Stimulated activated CD4-positive, alpha-beta T cell treated with anti-CD3 and anti-CD28 coated beads, Interleukin-2, amount 100 ng/mL, for 4 hours (primary cell): ENCODE data around the gene SMS.
"Not testable (repeated sequence)": the region's sequence is repeated elsewhere in the genome, so short reads cannot be mapped to it uniquely, and the experiment has no call there.

ENCODE experiments used
- DNase-seq: peaks from one replicate; pipeline ENCODE4 v3.0.0-alpha.2; 2020; ENCODE audit warnings: low read depth

Gene SMS

GRCh38 chrX:21952624-21953023, 12.1 kb downstream of the SMS start:
- DNase-seq, result no peak

GRCh38 chrX:21953195-21953830, 12.8 kb downstream of the SMS start:
- not testable (repeated sequence) for DNase-seq

- DNase-seq, result no peak
Measured at GRCh38 chrX:21955403-21956189, 15.1 kb downstream of the SMS start.

GRCh38 chrX:21956783-21957182, 16.3 kb downstream of the SMS start:
- DNase-seq, result no peak

GRCh38 chrX:21958187-21958586, 17.7 kb downstream of the SMS start:
- DNase-seq, result no peak

GRCh38 chrX:21958916-21959315, 18.4 kb downstream of the SMS start:
- DNase-seq, result no peak

GRCh38 chrX:21959362-21960051, 19.0 kb downstream of the SMS start:
- DNase-seq, result no peak

GRCh38 chrX:21960569-21961541, 20.3 kb downstream of the SMS start:
- DNase-seq, result no peak

GRCh38 chrX:21962361-21962760, 21.9 kb downstream of the SMS start:
- no peak for DNase-seq

- no peak for DNase-seq
Measured at GRCh38 chrX:21963269-21963668, 22.8 kb downstream of the SMS start.

GRCh38 chrX:21963731-21964405, 23.4 kb downstream of the SMS start:
- no peak for DNase-seq

GRCh38 chrX:21966866-21967265, 26.4 kb downstream of the SMS start:
- DNase-seq, result no peak

GRCh38 chrX:21968333-21968732, 27.8 kb downstream of the SMS start:
- DNase-seq, result no peak

- DNase-seq, result no peak
Measured at GRCh38 chrX:21970326-21970725, 29.8 kb downstream of the SMS start.

- no peak for DNase-seq
Measured at GRCh38 chrX:21972046-21972445, 31.5 kb downstream of the SMS start.

- peak; percentile 18 for DNase-seq
Measured at GRCh38 chrX:21972721-21973120, 32.2 kb downstream of the SMS start.

- DNase-seq, result no peak
Measured at GRCh38 chrX:21973321-21974010, 33.0 kb downstream of the SMS start.

- DNase-seq, result no peak
Measured at GRCh38 chrX:21974011-21974385, 33.5 kb downstream of the SMS start.

- no peak for DNase-seq
Measured at GRCh38 chrX:21975242-21975641, 34.7 kb downstream of the SMS start.

- no peak for DNase-seq
Measured at GRCh38 chrX:21975812-21976211, 35.3 kb downstream of the SMS start.

- no peak for DNase-seq
Measured at GRCh38 chrX:21978346-21978745, 37.8 kb downstream of the SMS start.
